Stimulated activated CD4-positive, alpha-beta T cell treated with anti-CD3 and anti-CD28 coated beads, Interleukin-15, amount 100 ng/mL, for 24 hours (primary cell): Measurements from ENCODE around the gene HES5.

Experiments used
- DNase-seq: peaks from one replicate; pipeline ENCODE4 v3.0.0-alpha.2; 2020

HES5 gene

GRCh38 chr1:2530513-2531361, 674 bp upstream of the HES5 start:
- DNase-seq: no peak

GRCh38 chr1:2528966-2529783, 888 bp downstream of the HES5 start:
- peak; percentile 66 for DNase-seq

- no peak for DNase-seq
These were observed 1.5 kb downstream of the HES5 start for GRCh38 chr1:2528611-2528965.

GRCh38 chr1:2528016-2528415, 2.0 kb downstream of the HES5 start:
- DNase-seq: no peak

- no peak for DNase-seq
These were observed 2.6 kb downstream of the HES5 start for GRCh38 chr1:2527556-2527860.

DNA sequence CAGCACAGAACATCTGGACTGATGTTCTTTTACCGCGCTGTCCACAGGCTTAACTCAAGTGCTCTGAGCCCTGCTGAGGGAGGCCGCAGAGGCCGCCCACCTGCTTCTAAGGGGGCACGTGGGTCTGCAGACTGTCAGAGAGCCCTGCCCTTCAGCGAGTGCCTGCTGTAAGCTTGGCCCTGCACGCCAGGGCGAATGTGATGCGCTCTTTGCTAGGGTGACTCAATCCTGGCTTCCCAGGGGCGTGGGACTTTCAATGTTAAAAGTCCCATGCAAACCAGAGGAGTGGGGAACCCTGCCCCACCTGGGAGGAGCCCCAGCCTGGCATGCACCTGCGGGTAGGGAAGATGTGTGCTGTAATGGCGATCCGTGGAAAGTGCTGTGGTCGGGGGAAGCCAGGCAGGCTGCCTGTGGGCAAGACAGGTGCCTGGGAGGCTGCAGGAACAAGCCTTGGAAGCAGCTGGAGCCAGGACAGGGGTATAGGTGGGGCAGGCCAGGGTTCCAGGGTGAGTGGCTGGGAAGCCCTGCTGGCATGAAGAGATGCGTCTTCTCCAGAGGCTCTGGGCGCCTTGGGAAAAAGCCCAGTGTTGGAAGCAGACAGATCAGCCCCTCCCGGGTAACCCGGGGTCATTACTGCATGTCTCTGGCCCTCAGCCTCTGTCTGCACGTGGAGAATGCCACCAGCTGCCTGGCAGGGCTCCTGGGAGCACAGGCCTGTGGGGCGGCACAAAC, 3.1 kb downstream of the HES5 start:
- peak; percentile 78 for DNase-seq

DNA sequence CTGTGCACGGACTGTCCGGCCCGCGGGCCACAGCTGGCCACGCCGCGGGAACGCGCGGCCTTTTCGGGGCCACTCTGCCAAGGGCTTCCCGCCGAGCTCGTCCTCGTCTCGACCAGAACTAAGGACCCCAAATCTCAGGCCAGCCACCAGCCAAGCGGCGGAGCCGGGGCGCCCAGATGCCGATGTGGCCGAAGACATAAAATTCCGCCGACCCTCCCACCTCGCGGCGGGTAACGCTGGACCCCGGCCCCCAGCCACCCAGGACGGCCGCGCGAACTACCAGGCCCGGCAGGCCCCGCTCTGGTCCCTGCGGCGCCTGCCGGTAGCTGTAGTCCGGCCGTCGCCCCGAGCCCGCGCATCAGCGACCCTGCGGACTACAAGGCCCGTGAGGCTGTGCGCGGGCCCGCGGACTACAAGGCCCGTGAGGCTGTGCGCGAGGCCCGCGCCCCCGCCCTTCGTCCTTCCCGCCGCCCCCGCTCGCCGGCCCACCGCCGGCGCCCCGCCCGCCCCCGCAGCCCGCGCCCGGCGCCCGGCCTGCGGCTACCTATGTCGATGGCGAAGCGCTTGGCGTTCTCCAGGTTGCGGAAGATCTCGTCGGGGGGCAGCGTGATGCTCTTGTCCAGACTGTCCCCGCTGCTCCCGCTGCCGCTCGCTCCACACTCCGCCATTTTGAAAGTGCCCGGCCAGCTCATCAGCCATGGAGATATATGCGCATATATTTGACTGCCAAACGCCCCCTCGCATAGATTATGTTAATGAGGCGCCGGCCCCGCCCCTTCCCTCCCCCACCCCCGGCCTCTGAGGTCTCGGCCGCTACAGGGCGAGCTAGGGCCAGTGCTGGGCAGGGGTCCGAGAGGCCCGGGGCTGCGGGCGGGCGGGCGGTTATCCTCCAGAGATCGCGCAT, 3.9 kb downstream of the HES5 start, which contains the start of gene PANK4:
Gene PANK4, minus strand, starts transcription at position 677 of the 904 bp plus-strand sequence. Its CDS starts 9 bp downstream, at position 668.
- DNase-seq: peak; percentile 93

DNA sequence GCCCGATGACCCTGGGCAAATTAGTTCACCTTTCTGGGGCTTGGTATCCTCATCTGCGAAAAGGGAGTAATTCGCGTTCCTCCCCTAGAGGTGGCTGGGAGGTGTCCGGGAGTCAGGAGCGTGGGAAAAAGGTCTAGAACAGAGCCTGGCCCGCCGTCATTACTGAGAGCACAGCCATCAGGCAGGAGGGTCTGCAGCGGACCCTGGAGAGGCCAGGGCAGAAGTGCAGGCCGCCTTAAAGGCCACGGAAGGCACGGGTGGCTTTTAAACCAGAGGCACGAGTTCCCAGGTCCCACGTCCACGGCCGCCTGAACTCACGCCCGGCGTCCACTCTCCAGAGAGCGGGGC, 4.5 kb downstream of the HES5 start:
- DNase-seq: no peak

GRCh38 chr1:2523891-2524609, 6.0 kb downstream of the HES5 start:
- DNase-seq: peak; percentile 54

GRCh38 chr1:2523191-2523890, 6.7 kb downstream of the HES5 start:
- no peak for DNase-seq

- DNase-seq: no peak
These were observed 7.8 kb downstream of the HES5 start for GRCh38 chr1:2522230-2522629.

DNA sequence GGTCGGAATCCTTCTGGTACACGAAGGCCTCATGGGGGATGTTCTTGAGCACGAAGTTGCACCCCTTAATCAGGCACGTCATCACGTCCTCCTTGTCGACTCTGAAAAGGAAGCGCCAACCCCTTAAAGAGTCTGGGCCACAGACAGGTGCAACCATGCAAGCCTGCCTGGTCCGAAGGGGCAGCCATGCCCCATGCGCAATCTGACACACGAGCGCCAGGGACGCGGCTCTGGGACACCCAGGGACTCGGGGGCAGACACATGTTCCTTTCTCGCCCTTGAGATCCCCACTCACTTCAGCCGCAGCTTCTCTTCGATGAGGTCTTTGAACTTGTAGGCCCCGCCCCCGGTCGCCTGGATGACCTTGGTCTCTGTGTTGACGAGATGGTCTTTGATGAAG, 9.3 kb downstream of the HES5 start:
- DNase-seq: no peak

- DNase-seq: no peak
These were observed 9.9 kb downstream of the HES5 start for GRCh38 chr1:2520206-2520605.

DNA sequence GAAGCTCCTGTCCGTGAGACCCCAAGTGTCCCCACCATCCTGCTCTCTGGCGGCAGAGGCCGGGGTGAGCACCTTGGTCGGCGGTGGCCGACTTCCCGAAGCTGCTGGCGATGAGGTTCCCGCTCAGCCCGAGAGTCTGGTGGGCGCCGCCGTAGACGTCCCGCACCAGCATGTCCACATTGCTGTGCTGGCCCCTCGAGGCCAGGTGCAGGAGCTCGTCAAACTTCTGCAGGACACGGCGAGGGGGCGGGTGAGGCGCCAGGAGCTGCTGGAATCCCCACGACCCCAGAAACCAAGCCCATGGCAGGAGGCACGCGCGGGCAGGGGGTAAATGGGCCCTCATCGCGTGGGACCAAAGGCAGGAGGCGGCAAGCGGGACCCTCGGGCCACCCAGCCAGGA, 10.3 kb downstream of the HES5 start:
- no peak for DNase-seq

DNA sequence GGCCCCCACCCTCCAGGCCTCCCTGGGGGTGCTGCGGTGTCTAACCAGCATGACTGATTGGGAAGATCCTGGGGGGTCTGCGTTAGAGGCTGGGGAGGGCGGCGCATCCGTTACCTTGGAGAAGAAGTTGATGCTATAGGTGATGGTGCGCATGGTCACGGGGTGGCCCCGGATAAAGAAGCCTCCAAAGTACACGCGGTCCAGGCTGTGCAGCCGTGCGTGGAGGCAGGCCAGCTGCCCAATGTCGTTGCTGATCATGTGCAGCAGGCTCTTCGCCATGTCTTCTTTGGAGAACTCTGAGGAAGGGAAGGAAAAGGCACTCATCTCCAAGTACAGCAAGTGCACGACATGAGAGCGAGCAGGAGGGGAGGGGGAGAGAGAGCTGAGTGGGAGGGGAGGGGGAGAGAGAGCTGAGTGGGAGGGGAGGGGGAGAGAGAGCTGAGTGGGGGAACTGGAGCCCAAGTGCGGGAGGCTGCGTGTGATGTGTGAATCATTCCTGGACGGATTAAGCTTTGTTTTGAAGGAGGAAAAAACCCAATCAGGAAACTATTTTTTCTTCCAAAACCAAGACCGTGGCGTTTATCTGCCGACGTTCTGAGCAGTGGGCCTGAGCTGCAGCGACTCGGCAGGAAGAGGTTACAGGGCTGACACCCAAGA, 10.9 kb downstream of the HES5 start:
- no peak for DNase-seq

GRCh38 chr1:2518528-2518927, 11.5 kb downstream of the HES5 start:
- DNase-seq: no peak

DNA sequence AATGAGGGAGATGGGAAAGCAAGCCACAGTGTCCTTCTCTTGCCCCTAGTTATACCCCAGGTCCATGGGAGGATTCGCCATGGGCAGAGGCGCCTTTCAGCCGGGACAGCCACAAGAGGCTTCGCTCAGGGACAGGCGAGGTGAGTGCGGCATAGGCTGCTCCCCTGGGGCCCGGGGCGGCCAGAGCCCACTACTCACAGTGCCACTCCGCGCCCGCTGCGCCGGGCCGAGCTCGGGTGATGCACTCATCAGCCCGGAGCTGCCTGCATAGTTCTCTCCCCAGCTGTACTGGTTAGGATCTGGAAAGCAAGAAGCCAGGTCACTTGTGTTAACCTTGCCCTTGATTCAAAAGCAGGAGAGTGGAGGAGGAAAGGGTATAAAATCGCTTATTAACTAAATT, 12.1 kb downstream of the HES5 start:
- DNase-seq: no peak

GRCh38 chr1:2516946-2517345, 13.1 kb downstream of the HES5 start:
- DNase-seq: no peak

DNA sequence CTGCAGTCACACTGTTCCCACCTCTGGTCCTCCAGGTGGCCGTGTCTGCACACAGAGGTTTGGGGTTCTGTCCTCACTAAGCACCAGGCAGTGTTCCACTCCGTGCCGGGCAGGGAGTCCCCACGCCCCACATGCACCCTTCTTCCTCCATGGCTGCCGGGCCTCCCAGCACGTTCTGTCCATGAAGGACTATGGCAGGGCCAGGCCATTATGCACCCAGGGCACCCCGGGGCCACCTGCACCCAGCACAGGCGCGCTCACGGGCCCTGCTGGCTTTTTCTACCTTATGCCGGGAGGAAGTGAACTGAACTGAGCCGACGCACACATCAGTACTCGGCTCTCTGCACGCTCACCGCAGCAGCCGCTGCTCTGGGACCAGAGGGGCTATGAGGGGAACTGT, 13.9 kb downstream of the HES5 start:
- no peak for DNase-seq

DNA sequence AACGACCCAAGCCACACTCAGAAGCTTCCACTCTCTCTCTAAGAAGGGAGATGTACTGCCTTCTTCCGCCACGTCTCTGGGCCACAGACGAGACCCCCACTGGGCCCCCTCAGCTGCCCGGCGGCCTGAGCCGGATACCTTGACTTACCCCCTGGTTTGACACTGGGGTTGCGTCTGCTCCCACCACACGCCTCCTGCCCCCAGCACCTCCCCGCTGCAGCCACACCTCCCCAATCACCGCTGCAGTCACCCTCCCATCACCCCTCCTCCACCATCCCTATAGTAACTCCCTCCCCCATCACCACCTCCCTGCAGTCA, 14.3 kb downstream of the HES5 start:
- no peak for DNase-seq
